Neural progenitor cell (in vitro differentiated cells): ENCODE data around the gene SUN1. TPM values are rescaled to one million over a fixed set of nuclear protein-coding genes. Genes with fewer than 3 reads are reported as not detected.

ENCODE experiments used
- DNase-seq: peaks from one replicate; pipeline ENCODE4 v3.0.0-alpha.2; 2016; ENCODE audit warnings: low spot score
- H2AFZ ChIP-seq: fragments of 200-600 bp; sonication (generic); replicated peaks from 2 replicates; pipeline ENCODE4 v1.6.1; 2016; ENCODE audit warnings: antibody characterized with exemption
- H3F3A ChIP-seq: fragments of 200-600 bp; sonication (generic); 2 replicates; pipeline ENCODE4 v1.6.1; 2016; ENCODE audit warnings: antibody characterized with exemption, low read depth
- H3K27ac ChIP-seq: fragments of 200-600 bp; sonication (generic); 2 replicates; pipeline ENCODE4 v1.5.1; 2016; ENCODE audit warnings: mild to moderate bottlenecking
- H3K27me3 ChIP-seq: fragments of 200-600 bp; sonication (generic); 2 replicates; pipeline ENCODE4 v1.6.1; 2016; ENCODE audit warnings: mild to moderate bottlenecking, moderate library complexity
- H3K36me3 ChIP-seq: fragments of 200-600 bp; sonication (generic); 2 replicates; pipeline ENCODE4 v1.5.1; 2016
- H3K4me1 ChIP-seq: fragments of 200-600 bp; sonication (generic); 2 replicates; pipeline ENCODE4 v1.6.1; 2016; ENCODE audit warnings: mixed run types
- H3K4me2 ChIP-seq: fragments of 200-600 bp; sonication (generic); 2 replicates; pipeline ENCODE4 v1.6.1; 2016
- H3K4me3 ChIP-seq: fragments of 200-600 bp; sonication (generic); 2 replicates; pipeline ENCODE4 v1.5.1; 2016
- H3K79me2 ChIP-seq: fragments of 200-600 bp; sonication (generic); 2 replicates; pipeline ENCODE4 v1.6.1; 2016; ENCODE audit warnings: low read depth
- H3K9ac ChIP-seq: fragments of 200-600 bp; sonication (generic); 2 replicates; pipeline ENCODE4 v1.6.1; 2016
- H3K9me3 ChIP-seq: fragments of 200-600 bp; sonication (generic); 2 replicates; pipeline ENCODE4 v1.5.1; 2016; ENCODE audit warnings: low read depth
- H4K20me1 ChIP-seq: fragments of 200-600 bp; sonication (generic); 2 replicates; pipeline ENCODE4 v1.6.1; 2016; ENCODE audit warnings: low read depth
- H3K27ac Mint-ChIP-seq: 3 replicates; pipeline ENCODE4 v1.8.0; 2021; ENCODE audit warnings: mixed read lengths
- H3K27me3 Mint-ChIP-seq: 2 replicates; pipeline ENCODE4 v1.8.0; 2022; ENCODE audit warnings: low read depth, mild to moderate bottlenecking, inconsistent platforms, moderate library complexity, mixed read lengths; ENCODE audit not compliant: insufficient read depth
- H3K36me3 Mint-ChIP-seq: 3 replicates; pipeline ENCODE4 v1.8.0; 2021; ENCODE audit warnings: mixed read lengths
- H3K4me1 Mint-ChIP-seq: 3 replicates; pipeline ENCODE4 v1.8.0; 2021; ENCODE audit warnings: mixed read lengths
- H3K4me3 Mint-ChIP-seq: 3 replicates; pipeline ENCODE4 v1.8.0; 2021; ENCODE audit warnings: mild to moderate bottlenecking, moderate library complexity, mixed read lengths
- H3K9me3 Mint-ChIP-seq: 3 replicates; pipeline ENCODE4 v1.8.0; 2020; ENCODE audit warnings: mixed read lengths
- CTCF ChIP-seq: fragments of 200-600 bp; sonication (generic); IDR thresholded peaks from 2 replicates; pipeline ENCODE4 v1.5.1; 2017; ENCODE audit warnings: antibody characterized with exemption, mild to moderate bottlenecking
- EZH2 ChIP-seq: fragments of 200-600 bp; sonication (generic); IDR thresholded peaks from 2 replicates; pipeline ENCODE4 v1.6.1; 2017; ENCODE audit warnings: antibody characterized with exemption, mild to moderate bottlenecking, moderate library complexity
- EZH2phosphoT487 ChIP-seq: fragments of 200-600 bp; sonication (generic); IDR thresholded peaks from 2 replicates; pipeline ENCODE4 v1.6.1; 2017; ENCODE audit warnings: antibody characterized with exemption
- total RNA-seq: library from RNA; depleted of rRNA; stranded (reverse); fragments of >200 nt; gene quantifications from 2 replicates; pipeline ENCODE4 v1.2.3, GENCODE V29; 2015; ENCODE audit warnings: low replicate concordance

Gene SUN1
- total RNA-seq, 1 donor from 2014 or later = 104 TPM

- Histone ChIP-seq H3F3A (no peaks in the 10 kb centered on the region), H3K4me2 (no peak overlapping the region), H3K9me3 (no peaks in the 10 kb centered on the region), H3K79me2 (peaks cover 3% of the 10 kb centered on the region), H3K9ac (no peak overlapping the region), H3K27ac (no peak overlapping the region), H3K4me1 (no peaks in the 10 kb centered on the region), H3K27me3 (no peaks in the 10 kb centered on the region), H3K36me3 (no peaks in the 10 kb centered on the region), H2AFZ (no peak overlapping the region), H4K20me1 (no peaks in the 10 kb centered on the region), H3K4me3 (no peak overlapping the region)
- no peak for DNase-seq
- no peaks in the 10 kb centered on the region for H3K9me3 Mint-ChIP-seq
- TF ChIP-seq EZH2 = no peak
- no peak for TF ChIP-seq EZH2phosphoT487
- TF ChIP-seq CTCF = no peak
- no peak overlapping the region for H3K27ac Mint-ChIP-seq
- H3K36me3 Mint-ChIP-seq = peaks cover 29% of the 10 kb centered on the region
- peaks cover 1% of the 10 kb centered on the region for H3K27me3 Mint-ChIP-seq
- H3K4me1 Mint-ChIP-seq = no peaks in the 10 kb centered on the region
- H3K4me3 Mint-ChIP-seq = no peak overlapping the region
These were observed 22.0 kb downstream of the SUN1 start for GRCh38 chr7:854118-854775.

- no peak overlapping the region for H3K9ac ChIP-seq
- H4K20me1 ChIP-seq = peaks cover 6% of the 10 kb centered on the region
- no peak overlapping the region for H3K27ac ChIP-seq
- no peak overlapping the region for H3K4me3 ChIP-seq
- no peak overlapping the region for H3K4me2 ChIP-seq
- no peak for DNase-seq
- peaks cover 32% of the 10 kb centered on the region for H3K36me3 Mint-ChIP-seq
- H3K9me3 ChIP-seq = no peaks in the 10 kb centered on the region
- H3K4me3 Mint-ChIP-seq = no peak overlapping the region
- no peaks in the 10 kb centered on the region for H3K9me3 Mint-ChIP-seq
- H3K36me3 ChIP-seq = no peaks in the 10 kb centered on the region
- no peaks in the 10 kb centered on the region for H3F3A ChIP-seq
- no peaks in the 10 kb centered on the region for H3K79me2 ChIP-seq
- TF ChIP-seq EZH2phosphoT487 (no peak), EZH2 (no peak), CTCF (no peak)
- peaks cover 3% of the 10 kb centered on the region for H3K27me3 Mint-ChIP-seq
- no peaks in the 10 kb centered on the region for H3K4me1 ChIP-seq
- H3K27me3 ChIP-seq = no peaks in the 10 kb centered on the region
- H3K4me1 Mint-ChIP-seq = no peaks in the 10 kb centered on the region
- no peak overlapping the region for H2AFZ ChIP-seq
- no peak overlapping the region for H3K27ac Mint-ChIP-seq
These were observed 23.6 kb downstream of the SUN1 start for GRCh38 chr7:855686-856369.

- no peak overlapping the region for H3K4me3 Mint-ChIP-seq
- H3K9me3 Mint-ChIP-seq = no peaks in the 10 kb centered on the region
- H3K4me3 ChIP-seq = no peak overlapping the region
- H3K4me2 ChIP-seq = no peak overlapping the region
- H3K9me3 ChIP-seq = no peaks in the 10 kb centered on the region
- peaks cover 6% of the 10 kb centered on the region for H4K20me1 ChIP-seq
- TF ChIP-seq CTCF = no peak
- TF ChIP-seq EZH2phosphoT487 = no peak
- no peak for TF ChIP-seq EZH2
- no peak overlapping the region for H3K27ac Mint-ChIP-seq
- H3K27ac ChIP-seq = no peak overlapping the region
- H3K4me1 ChIP-seq = no peaks in the 10 kb centered on the region
- peaks cover 38% of the 10 kb centered on the region for H3K36me3 Mint-ChIP-seq
- H3K4me1 Mint-ChIP-seq = no peaks in the 10 kb centered on the region
- H3K9ac ChIP-seq = no peak overlapping the region
- peaks cover 3% of the 10 kb centered on the region for H3K27me3 Mint-ChIP-seq
- no peaks in the 10 kb centered on the region for H3K27me3 ChIP-seq
- no peaks in the 10 kb centered on the region for H3K36me3 ChIP-seq
- no peak for DNase-seq
- no peaks in the 10 kb centered on the region for H3K79me2 ChIP-seq
- H2AFZ ChIP-seq = no peak overlapping the region
- H3F3A ChIP-seq = no peaks in the 10 kb centered on the region
These were observed 24.3 kb downstream of the SUN1 start for GRCh38 chr7:856444-857095.
